Endothelial cell of umbilical vein (primary cell): ENCODE data around the gene CLPX. TPM values are rescaled to one million over a fixed set of nuclear protein-coding genes. Genes with fewer than 3 reads are reported as not detected.

Source experiments
- BruUV-seq: library from RNA; stranded (reverse); fragments of 400-500 nt; replicated peaks from 2 replicates; lab custom pipeline; 2021; lab: Mats Ljungman, UMichigan
- CTCF ChIA-PET: fragments of 300-600, 350-600 bp; sonication (Branson Sonifier 250); formaldehyde crosslinking; loops from one replicate; lab custom pipeline; 2021; ENCODE audit warnings: antibody characterized with exemption, inconsistent platforms; lab: Charles Lee
- POLR2A ChIA-PET: fragments of 300-600, 350-600 bp; sonication (Branson Sonifier 250); formaldehyde crosslinking; loops from one replicate; lab custom pipeline; 2021; ENCODE audit warnings: antibody characterized with exemption, inconsistent platforms; lab: Charles Lee
- DNase-seq: peaks from one replicate; pipeline ENCODE4 v3.0.0-alpha.2; 2011; ENCODE audit warnings: low read depth, low spot score
- FAIRE-seq: peaks from 2 replicates; lab custom pipeline; 2011; peaks lifted over from hg19 to GRCh38; lab: Jason Lieb, UNC
- H2AFZ ChIP-seq: 2 replicates; pipeline ENCODE4 v1.6.0; 2012; ENCODE audit warnings: low read depth, low read length, control low read depth, inconsistent platforms
- H3K27ac ChIP-seq: 2 replicates; pipeline ENCODE4 v1.5.1; 2011; ENCODE audit warnings: low read depth, mild to moderate bottlenecking, control low read depth, low read length, moderate library complexity; ENCODE audit not compliant: insufficient read depth
- H3K27me3 ChIP-seq, 2 experiments: 2 replicates each; pipeline versions ENCODE4 v1.6.0 to v1.6.1; 2011; ENCODE audit warnings: low read length in 2 of 2, mixed read lengths in 1 of 2; ENCODE audit not compliant: control insufficient read depth in 2 of 2, insufficient read depth in 2 of 2
- H3K36me3 ChIP-seq, 2 experiments: 2 replicates in 1 of 2; 3 replicates in 1 of 2; pipeline ENCODE4 v1.5.1; 2011; ENCODE audit warnings: low read length in 2 of 2, mild to moderate bottlenecking in 1 of 2, moderate library complexity in 1 of 2; ENCODE audit not compliant: control insufficient read depth in 2 of 2, insufficient read depth in 2 of 2; ENCODE audit errors: extremely low read depth in 1 of 2
- H3K4me1 ChIP-seq: 3 replicates; pipeline ENCODE4 v1.5.1; 2011; ENCODE audit warnings: mild to moderate bottlenecking, low read length; ENCODE audit not compliant: control insufficient read depth, insufficient read depth; ENCODE audit errors: extremely low read depth
- H3K4me2 ChIP-seq: 2 replicates; pipeline ENCODE4 v1.6.1; 2011; ENCODE audit warnings: low read length, control low read depth, mixed read lengths; ENCODE audit not compliant: insufficient read depth
- H3K4me3 ChIP-seq, 3 experiments: fragments of 200-600 bp in 1 of 3; sonication (generic), shearing (Covaris generic) in 1 of 3; replicated peaks in 1 of 3; 2 replicates each; pipeline ENCODE4 v1.5.1; 2011 to 2016; ENCODE audit warnings: control low read depth in 3 of 3, low read length in 3 of 3, mild to moderate bottlenecking in 2 of 3, inconsistent platforms in 1 of 3, low read depth in 1 of 3, moderate library complexity in 1 of 3; ENCODE audit not compliant: insufficient read depth in 1 of 3
- H3K79me2 ChIP-seq: 2 replicates; pipeline ENCODE4 v1.6.0; 2012; ENCODE audit warnings: low read length, inconsistent platforms; ENCODE audit not compliant: control insufficient read depth, insufficient read depth
- H3K9ac ChIP-seq: replicated peaks from 2 replicates; pipeline ENCODE3; 2011; ENCODE audit warnings: low read length, control low read depth; ENCODE audit not compliant: insufficient read depth; ENCODE audit errors: extremely low read depth
- H3K9me1 ChIP-seq: replicated peaks from 3 replicates; pipeline ENCODE4 v1.6.0; 2011; ENCODE audit warnings: mild to moderate bottlenecking, low read length; ENCODE audit not compliant: control insufficient read depth, insufficient read depth; ENCODE audit errors: extremely low read depth
- H3K9me3 ChIP-seq: replicated peaks from 2 replicates; pipeline ENCODE4 v1.5.1; 2012; ENCODE audit warnings: low read length, inconsistent platforms; ENCODE audit not compliant: control insufficient read depth, insufficient read depth
- H4K20me1 ChIP-seq: replicated peaks from 2 replicates; pipeline ENCODE3; 2011; ENCODE audit warnings: mild to moderate bottlenecking, low read length; ENCODE audit not compliant: control insufficient read depth, insufficient read depth; ENCODE audit errors: extremely low read depth
- CTCF ChIP-seq, 2 donors: IDR thresholded peaks; 1 replicate in 1 of 2; 2 replicates in 1 of 2; pipeline ENCODE4 v1.5.1; 2011; ENCODE audit warnings: low read length in 2 of 2, mild to moderate bottlenecking in 2 of 2, moderate library complexity in 2 of 2, control low read depth in 1 of 2, inconsistent platforms in 1 of 2, low read depth in 1 of 2; ENCODE audit not compliant: insufficient read depth in 1 of 2; ENCODE audit errors: extremely low read depth in 1 of 2
- EZH2 ChIP-seq: IDR thresholded peaks from 2 replicates; pipeline ENCODE4 v1.6.1; 2012; ENCODE audit warnings: borderline replicate concordance, low read depth, mild to moderate bottlenecking, moderate library complexity, low read length, inconsistent platforms; ENCODE audit not compliant: severe bottlenecking
- FOS ChIP-seq: IDR thresholded peaks from 2 replicates; pipeline ENCODE4 v1.6.1; 2011; ENCODE audit warnings: mild to moderate bottlenecking, low read length, moderate library complexity, borderline replicate concordance; ENCODE audit not compliant: insufficient read depth
- GATA2 ChIP-seq: IDR thresholded peaks from 2 replicates; pipeline ENCODE4 v1.7.0; 2011; ENCODE audit warnings: low read depth, mild to moderate bottlenecking, moderate library complexity, mixed read lengths, low read length; ENCODE audit not compliant: insufficient read length, insufficient read depth
- JUN ChIP-seq: IDR thresholded peaks from 2 replicates; pipeline ENCODE4 v1.6.1; 2011; ENCODE audit warnings: borderline replicate concordance, low read depth; ENCODE audit not compliant: insufficient read length, insufficient read depth
- MAX ChIP-seq: IDR thresholded peaks from 2 replicates; pipeline ENCODE4 v1.6.1; 2011; ENCODE audit not compliant: insufficient read depth, insufficient read length
- MYC ChIP-seq: IDR thresholded peaks from one replicate; pipeline ENCODE4 v1.6.1; 2011; ENCODE audit warnings: mild to moderate bottlenecking, low read depth, low read length
- POLR2A ChIP-seq: IDR thresholded peaks from 2 replicates; pipeline ENCODE4 v1.6.1; 2012; ENCODE audit warnings: low read depth, mild to moderate bottlenecking, control low read depth, low read length
- POLR2AphosphoS5 ChIP-seq: IDR thresholded peaks from 2 replicates; pipeline ENCODE4 v1.6.1; 2012; ENCODE audit warnings: low read depth, mild to moderate bottlenecking, control low read depth, low read length, moderate library complexity; ENCODE audit not compliant: insufficient read depth
- dilution Hi-C: fragments of 300-500 bp; cut with MboI; formaldehyde crosslinking; loops from one replicate; pipeline ENCODE4 v1.15.0; 2019; ENCODE audit warnings: low sequenced_read_pairs; ENCODE audit not compliant: extremely low pct_ligation_motif_present
- intact Hi-C: fragments of 100-400 bp; cut with micrococcal nuclease; formaldehyde crosslinking; loops from one replicate; pipeline ENCODE4 v1.10.0; 2022
- polyA plus RNA-seq, 4 experiments: library from polyadenylated mRNA; depleted of rRNA in 3 of 4; stranded (reverse) in 3 of 4; unstranded in 1 of 4; fragments of >200 nt; gene quantifications; 2 replicates each; pipeline versions ENCODE4 v1.2.1 to v1.2.3, GENCODE V29; 2011 to 2012; ENCODE audit warnings: missing spikeins in 1 of 4
- total RNA-seq: library from RNA; stranded (reverse); gene quantifications from 2 replicates; pipeline ENCODE4 v1.2.3, GENCODE V29; 2021

The CLPX gene
- total and polyA plus RNA-seq, 2 donors (not counting 3 experiments of a cell fraction or from before 2014, with no cell fraction given), result 11.1 to 41.4 TPM

- Histone ChIP-seq H3K27ac (no peak overlapping the region), H2AFZ (no peak overlapping the region), H3K79me2 (no peaks in the 10 kb centered on the region), H4K20me1 (no peaks in the 10 kb centered on the region), H3K9me3 (no peaks in the 10 kb centered on the region), H3K9ac (no peak overlapping the region), H3K27me3 (no peaks in the 10 kb centered on the region), H3K4me1 (no peaks in the 10 kb centered on the region), H3K4me3 (no peak overlapping the region), H3K4me2 (no peak overlapping the region), H3K36me3 (peaks cover 18 to 32% of the 10 kb centered on the region in 2 experiments), H3K9me1 (no peaks in the 10 kb centered on the region)
- ChIA-PET CTCF (interaction anchor here (1.2 kb wide), 1 partner anchor 55 kb away, joined by 3 read pairs; no protein-coding TSS in a partner anchor), POLR2A (no interaction called here)
- FAIRE-seq (no peak), DNase-seq (no peak)
- TF ChIP-seq POLR2A, result no peak
- TF ChIP-seq EZH2, result no peak
- no peak for TF ChIP-seq MYC
- TF ChIP-seq POLR2AphosphoS5, result no peak
- TF ChIP-seq CTCF (IDR thresholded peaks at IDR 0.05; ENCODE audit: extremely low read depth in 1 of 2, insufficient read depth in 1 of 2, low read depth in 1 of 2, low read length in 2 of 2), result no peak
- no peak for TF ChIP-seq JUN
- TF ChIP-seq FOS, result no peak
- TF ChIP-seq GATA2, result no peak
- no peak for TF ChIP-seq MAX
- intact Hi-C loops (no loop called here), dilution Hi-C loops (no loop called here)
- BruUV-seq, result no TSS peak
Measured at GRCh38 chr15:65156692-65157091, 28.4 kb downstream of the CLPX start.
